ENCODE measurements around the gene EGFL7. TPM values are rescaled to one million over a fixed set of nuclear protein-coding genes. Genes with fewer than 3 reads are reported as not detected.

EGFL7 gene
- total and polyA plus RNA-seq, 2 donors (not counting 1 experiment from before 2014, with no cell fraction given) = 4.2 to 7.9 TPM

- H3K9me3 ChIP-seq (ENCODE audit: control insufficient read depth, insufficient read depth, low read depth, low read length) = no peaks in the 10 kb centered on the region
- TF ChIP-seq CTCF (conservative IDR thresholded peaks at IDR 0.05 in 1 of 2, IDR thresholded peaks at IDR 0.05 in 1 of 2; ENCODE audit: low read depth in 1 of 2, low read length in 2 of 2) (no peak), EZH2 (IDR thresholded peaks at IDR 0.05; ENCODE audit: low read length, missing control alignments) (no peak)
- no peak overlapping the region for H3K4me2 ChIP-seq (ENCODE audit: extremely low read depth, insufficient read depth, low read length)
- H2AFZ ChIP-seq (ENCODE audit: low read length) = no peak overlapping the region
- H4K20me1 ChIP-seq (ENCODE audit: control insufficient read depth, extremely low read depth, insufficient read depth, low read length) = no peaks in the 10 kb centered on the region
- peaks cover 5% of the 10 kb centered on the region for H3K79me2 ChIP-seq (ENCODE audit: control insufficient read depth, insufficient read depth, low read length)
- no peaks in the 10 kb centered on the region for H3K36me3 ChIP-seq (ENCODE audit: control insufficient read depth, insufficient read depth, low read length)
- H3K27ac ChIP-seq (ENCODE audit: insufficient read depth, low read length) = no peak overlapping the region
- H3K9ac ChIP-seq (ENCODE audit: insufficient read depth, low read length) = no peak overlapping the region
- no peaks in the 10 kb centered on the region for H3K27me3 ChIP-seq (ENCODE audit: control insufficient read depth, insufficient read depth, low read length)
- no peak for DNase-seq (ENCODE audit: low read depth in 2 of 2)
- peaks cover 4% of the 10 kb centered on the region for H3K4me1 ChIP-seq (ENCODE audit: control insufficient read depth, extremely low read depth, insufficient read depth, low read length)
- no peak overlapping the region for H3K4me3 ChIP-seq (replicated peaks in 1 of 4; ENCODE audit: control extremely low read depth in 1 of 4, insufficient read depth in 1 of 4, low read depth in 3 of 4, low read length in 4 of 4)
Measured at GRCh38 chr9:136681029-136681428, 18.3 kb downstream of the EGFL7 start.

- no peak overlapping the region for H3K4me2 ChIP-seq (ENCODE audit: extremely low read depth, insufficient read depth, low read length)
- H2AFZ ChIP-seq (ENCODE audit: low read length) = no peak overlapping the region
- no peaks in the 10 kb centered on the region for H3K9me3 ChIP-seq (ENCODE audit: control insufficient read depth, insufficient read depth, low read depth, low read length)
- no peak overlapping the region for H3K27ac ChIP-seq (ENCODE audit: insufficient read depth, low read length)
- no peaks in the 10 kb centered on the region for H3K27me3 ChIP-seq (ENCODE audit: control insufficient read depth, insufficient read depth, low read length)
- H3K79me2 ChIP-seq (ENCODE audit: control insufficient read depth, insufficient read depth, low read length) = peaks cover 5% of the 10 kb centered on the region
- peaks cover 4% of the 10 kb centered on the region for H3K4me1 ChIP-seq (ENCODE audit: control insufficient read depth, extremely low read depth, insufficient read depth, low read length)
- no peak for TF ChIP-seq EZH2 (IDR thresholded peaks at IDR 0.05; ENCODE audit: low read length, missing control alignments)
- TF ChIP-seq CTCF (conservative IDR thresholded peaks at IDR 0.05 in 1 of 2, IDR thresholded peaks at IDR 0.05 in 1 of 2; ENCODE audit: low read depth in 1 of 2, low read length in 2 of 2) = no peak
- no peak overlapping the region for H3K4me3 ChIP-seq (replicated peaks in 1 of 4; ENCODE audit: control extremely low read depth in 1 of 4, insufficient read depth in 1 of 4, low read depth in 3 of 4, low read length in 4 of 4)
- no peak for DNase-seq (ENCODE audit: low read depth in 2 of 2)
- H3K36me3 ChIP-seq (ENCODE audit: control insufficient read depth, insufficient read depth, low read length) = no peaks in the 10 kb centered on the region
- H4K20me1 ChIP-seq (ENCODE audit: control insufficient read depth, extremely low read depth, insufficient read depth, low read length) = no peaks in the 10 kb centered on the region
- H3K9ac ChIP-seq (ENCODE audit: insufficient read depth, low read length) = no peak overlapping the region
Measured at GRCh38 chr9:136681945-136682699, 19.4 kb downstream of the EGFL7 start.

GRCh38 chr9:136682710-136683109, 20.0 kb downstream of the EGFL7 start:
- peaks cover 5% of the 10 kb centered on the region for H3K79me2 ChIP-seq (ENCODE audit: control insufficient read depth, insufficient read depth, low read length)
- H3K36me3 ChIP-seq (ENCODE audit: control insufficient read depth, insufficient read depth, low read length) = no peaks in the 10 kb centered on the region
- no peak overlapping the region for H3K4me3 ChIP-seq (replicated peaks in 1 of 4; ENCODE audit: control extremely low read depth in 1 of 4, insufficient read depth in 1 of 4, low read depth in 3 of 4, low read length in 4 of 4)
- H3K27ac ChIP-seq (ENCODE audit: insufficient read depth, low read length) = no peak overlapping the region
- TF ChIP-seq CTCF (conservative IDR thresholded peaks at IDR 0.05 in 1 of 2, IDR thresholded peaks at IDR 0.05 in 1 of 2; ENCODE audit: low read depth in 1 of 2, low read length in 2 of 2) (no peak), EZH2 (IDR thresholded peaks at IDR 0.05; ENCODE audit: low read length, missing control alignments) (no peak)
- no peaks in the 10 kb centered on the region for H3K9me3 ChIP-seq (ENCODE audit: control insufficient read depth, insufficient read depth, low read depth, low read length)
- H3K9ac ChIP-seq (ENCODE audit: insufficient read depth, low read length) = no peak overlapping the region
- no peak overlapping the region for H2AFZ ChIP-seq (ENCODE audit: low read length)
- no peak for DNase-seq (ENCODE audit: low read depth in 2 of 2)
- H4K20me1 ChIP-seq (ENCODE audit: control insufficient read depth, extremely low read depth, insufficient read depth, low read length) = no peaks in the 10 kb centered on the region
- peaks cover 4% of the 10 kb centered on the region for H3K4me1 ChIP-seq (ENCODE audit: control insufficient read depth, extremely low read depth, insufficient read depth, low read length)
- no peaks in the 10 kb centered on the region for H3K27me3 ChIP-seq (ENCODE audit: control insufficient read depth, insufficient read depth, low read length)
- no peak overlapping the region for H3K4me2 ChIP-seq (ENCODE audit: extremely low read depth, insufficient read depth, low read length)

Measured in fibroblast of lung (primary cell).